DND-41 (cell line): ENCODE results near the gene SOD3.

Experiments used
- ATAC-seq: fragments of 200-7000 bp; cut with Tn5 transposase; 3 replicates; pipeline ENCODE4 v1.9.1; 2021; ENCODE audit warnings: low read depth; ENCODE audit not compliant: insufficient read depth
- DNase-seq: peaks from one replicate; pipeline ENCODE4 v3.0.0-alpha.2; 2020
- H2AFZ ChIP-seq: 2 replicates; pipeline ENCODE4 v1.6.0; 2012; ENCODE audit warnings: low read depth, low read length
- H3K27ac ChIP-seq: 2 replicates; pipeline ENCODE4 v1.5.1; 2012; ENCODE audit warnings: low read length, inconsistent platforms
- H3K27me3 ChIP-seq: fragments of 200-600 bp; sonication (generic); 2 replicates; pipeline ENCODE4 v1.6.0; 2012; ENCODE audit warnings: low read length, mild to moderate bottlenecking, inconsistent platforms; ENCODE audit not compliant: insufficient read depth, poor library complexity
- H3K36me3 ChIP-seq: 2 replicates; pipeline ENCODE4 v1.5.1; 2012; ENCODE audit warnings: low read length, inconsistent platforms; ENCODE audit not compliant: insufficient read depth
- H3K4me1 ChIP-seq: 2 replicates; pipeline ENCODE4 v1.5.1; 2012; ENCODE audit warnings: mild to moderate bottlenecking, low read length; ENCODE audit not compliant: insufficient read depth
- H3K4me2 ChIP-seq: 2 replicates; pipeline ENCODE4 v1.6.0; 2012; ENCODE audit warnings: mild to moderate bottlenecking, moderate library complexity, low read length, inconsistent platforms; ENCODE audit not compliant: insufficient read depth
- H3K4me3 ChIP-seq, 2 experiments: fragments of 200-600 bp in 1 of 2; shearing (Covaris generic) in 1 of 2; 2 replicates each; pipeline ENCODE4 v1.5.1; 2012 to 2016; ENCODE audit warnings: inconsistent platforms in 2 of 2, low read length in 2 of 2, mild to moderate bottlenecking in 2 of 2, low read depth in 1 of 2, moderate library complexity in 1 of 2
- H3K79me2 ChIP-seq: 2 replicates; pipeline ENCODE4 v1.6.0; 2012; ENCODE audit warnings: low read length, inconsistent platforms; ENCODE audit not compliant: insufficient read depth
- H3K9ac ChIP-seq: 2 replicates; pipeline ENCODE4 v1.6.0; 2012; ENCODE audit warnings: low read depth, mild to moderate bottlenecking, inconsistent platforms, low read length, moderate library complexity
- H3K9me3 ChIP-seq: 2 replicates; pipeline ENCODE4 v1.5.1; 2012; ENCODE audit warnings: low read length, moderate library complexity, mild to moderate bottlenecking, inconsistent platforms; ENCODE audit not compliant: insufficient read depth, severe bottlenecking
- H4K20me1 ChIP-seq: 2 replicates; pipeline ENCODE4 v1.6.0; 2012; ENCODE audit warnings: low read length; ENCODE audit not compliant: insufficient read depth
- CTCF ChIP-seq: IDR thresholded peaks from 2 replicates; pipeline ENCODE4 v1.5.1; 2012; ENCODE audit warnings: borderline replicate concordance, low read length, moderate library complexity, mild to moderate bottlenecking; ENCODE audit not compliant: poor library complexity, severe bottlenecking; ENCODE audit errors: extremely low read depth
- EZH2 ChIP-seq: IDR thresholded peaks from 3 replicates; pipeline ENCODE4 v1.6.1; 2012; ENCODE audit warnings: borderline replicate concordance, low read depth, mild to moderate bottlenecking, moderate library complexity, low read length, inconsistent platforms; ENCODE audit not compliant: severe bottlenecking

SOD3 gene

GRCh38 chr4:24748758-24749350 is 46.5 kb upstream of the SOD3 start:
- H3K4me2 ChIP-seq, result no peak overlapping the region
- H3K27me3 ChIP-seq, result no peaks in the 10 kb centered on the region
- no peak overlapping the region for H3K4me3 ChIP-seq
- ATAC-seq, result no peak
- no peak overlapping the region for H2AFZ ChIP-seq
- TF ChIP-seq EZH2 (no peak), CTCF (no peak)
- no peak overlapping the region for H3K27ac ChIP-seq
- H3K79me2 ChIP-seq, result no peaks in the 10 kb centered on the region
- DNase-seq, result no peak
- H3K9ac ChIP-seq, result no peak overlapping the region
- H3K9me3 ChIP-seq, result no peaks in the 10 kb centered on the region
- no peaks in the 10 kb centered on the region for H3K4me1 ChIP-seq
- no peaks in the 10 kb centered on the region for H4K20me1 ChIP-seq
- no peaks in the 10 kb centered on the region for H3K36me3 ChIP-seq

- Histone ChIP-seq H3K4me3 (no peak overlapping the region), H3K79me2 (no peaks in the 10 kb centered on the region), H3K9me3 (no peaks in the 10 kb centered on the region), H2AFZ (no peak overlapping the region), H3K27me3 (no peaks in the 10 kb centered on the region), H4K20me1 (no peaks in the 10 kb centered on the region), H3K9ac (no peak overlapping the region), H3K36me3 (no peaks in the 10 kb centered on the region), H3K4me2 (no peak overlapping the region), H3K27ac (no peak overlapping the region), H3K4me1 (no peaks in the 10 kb centered on the region)
- DNase-seq (no peak), ATAC-seq (no peak)
- TF ChIP-seq CTCF (no peak), EZH2 (no peak)
Measured at GRCh38 chr4:24750106-24750505, 45.3 kb upstream of the SOD3 start.

GRCh38 chr4:24751926-24752539 is 43.3 kb upstream of the SOD3 start:
- Histone ChIP-seq H3K9ac (no peak overlapping the region), H3K36me3 (no peaks in the 10 kb centered on the region), H3K27me3 (no peaks in the 10 kb centered on the region), H3K4me1 (no peaks in the 10 kb centered on the region), H3K4me2 (no peak overlapping the region), H3K4me3 (no peak overlapping the region), H3K79me2 (no peaks in the 10 kb centered on the region), H4K20me1 (no peaks in the 10 kb centered on the region), H2AFZ (no peak overlapping the region), H3K27ac (no peak overlapping the region), H3K9me3 (no peaks in the 10 kb centered on the region)
- DNase-seq (no peak), ATAC-seq (no peak)
- no peak for TF ChIP-seq EZH2
- no peak for TF ChIP-seq CTCF
